Measurements from ENCODE around the gene HIPK1.

HIPK1 gene

DNA sequence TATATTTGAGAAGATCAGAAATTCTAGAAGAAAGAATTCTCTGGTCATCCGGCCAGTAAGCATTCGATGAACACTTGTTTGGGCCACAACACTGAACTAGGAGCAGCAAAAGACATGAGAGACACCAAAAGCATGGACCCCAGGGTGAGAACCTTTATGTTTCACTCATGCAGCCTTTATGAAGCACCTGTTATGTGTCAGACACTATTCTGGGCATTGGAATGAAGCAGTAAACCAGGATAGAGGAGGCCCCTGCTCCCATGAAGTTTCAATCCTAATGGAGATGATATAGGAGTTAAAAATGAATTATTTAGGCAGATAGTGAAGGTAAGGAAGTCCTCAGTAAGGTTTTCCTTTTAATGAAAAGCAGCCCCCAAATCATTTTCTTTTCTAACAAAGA lies 93.8 kb downstream of the HIPK1 start:
- DNase-seq (ENCODE audit: low read depth in 1 of 2, low spot score in 1 of 2) = no peak
- no peaks in the 10 kb centered on the region for H3K27me3 ChIP-seq (ENCODE audit: insufficient read depth, poor library complexity, severe bottlenecking)
- no peak overlapping the region for H3K27ac ChIP-seq (replicated peaks)
- no peak for TF ChIP-seq SPI1 (IDR thresholded peaks at IDR 0.05; ENCODE audit: borderline replicate concordance, low read depth)
- TF ChIP-seq, protein P1, sequence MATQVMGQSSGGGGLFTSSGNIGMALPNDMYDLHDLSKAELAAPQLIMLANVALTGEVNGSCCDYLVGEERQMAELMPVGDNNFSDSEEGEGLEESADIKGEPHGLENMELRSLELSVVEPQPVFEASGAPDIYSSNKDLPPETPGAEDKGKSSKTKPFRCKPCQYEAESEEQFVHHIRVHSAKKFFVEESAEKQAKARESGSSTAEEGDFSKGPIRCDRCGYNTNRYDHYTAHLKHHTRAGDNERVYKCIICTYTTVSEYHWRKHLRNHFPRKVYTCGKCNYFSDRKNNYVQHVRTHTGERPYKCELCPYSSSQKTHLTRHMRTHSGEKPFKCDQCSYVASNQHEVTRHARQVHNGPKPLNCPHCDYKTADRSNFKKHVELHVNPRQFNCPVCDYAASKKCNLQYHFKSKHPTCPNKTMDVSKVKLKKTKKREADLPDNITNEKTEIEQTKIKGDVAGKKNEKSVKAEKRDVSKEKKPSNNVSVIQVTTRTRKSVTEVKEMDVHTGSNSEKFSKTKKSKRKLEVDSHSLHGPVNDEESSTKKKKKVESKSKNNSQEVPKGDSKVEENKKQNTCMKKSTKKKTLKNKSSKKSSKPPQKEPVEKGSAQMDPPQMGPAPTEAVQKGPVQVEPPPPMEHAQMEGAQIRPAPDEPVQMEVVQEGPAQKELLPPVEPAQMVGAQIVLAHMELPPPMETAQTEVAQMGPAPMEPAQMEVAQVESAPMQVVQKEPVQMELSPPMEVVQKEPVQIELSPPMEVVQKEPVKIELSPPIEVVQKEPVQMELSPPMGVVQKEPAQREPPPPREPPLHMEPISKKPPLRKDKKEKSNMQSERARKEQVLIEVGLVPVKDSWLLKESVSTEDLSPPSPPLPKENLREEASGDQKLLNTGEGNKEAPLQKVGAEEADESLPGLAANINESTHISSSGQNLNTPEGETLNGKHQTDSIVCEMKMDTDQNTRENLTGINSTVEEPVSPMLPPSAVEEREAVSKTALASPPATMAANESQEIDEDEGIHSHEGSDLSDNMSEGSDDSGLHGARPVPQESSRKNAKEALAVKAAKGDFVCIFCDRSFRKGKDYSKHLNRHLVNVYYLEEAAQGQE (IDR thresholded peaks at IDR 0.05; ENCODE audit: insufficient replicate concordance, low read depth) = no peak
- H3K4me3 ChIP-seq (replicated peaks; ENCODE audit: insufficient read depth, low read length) = no peak overlapping the region

DNA sequence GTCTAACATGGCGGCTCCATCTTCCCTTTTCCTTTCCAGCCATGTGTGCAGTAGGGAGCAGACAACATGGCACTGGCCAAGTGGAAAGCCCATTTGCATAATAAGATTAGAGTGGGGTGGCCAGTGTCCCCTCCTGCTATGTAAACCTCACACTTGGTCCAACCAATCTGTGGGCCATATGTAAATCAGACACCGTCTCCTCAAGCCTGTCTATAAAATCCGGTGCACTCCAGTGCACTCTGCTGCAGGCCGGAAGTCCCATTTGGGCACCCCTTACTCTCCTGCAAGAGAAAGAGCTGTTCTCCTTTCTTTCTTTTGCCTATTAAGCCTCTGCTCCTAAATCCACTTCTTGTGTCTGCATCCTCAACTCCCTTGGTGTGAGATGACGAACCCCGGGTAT lies 94.3 kb downstream of the HIPK1 start:
- DNase-seq (ENCODE audit: low read depth in 1 of 2, low spot score in 1 of 2) = no peak
- H3K27ac ChIP-seq (replicated peaks) = no peak overlapping the region

DNA sequence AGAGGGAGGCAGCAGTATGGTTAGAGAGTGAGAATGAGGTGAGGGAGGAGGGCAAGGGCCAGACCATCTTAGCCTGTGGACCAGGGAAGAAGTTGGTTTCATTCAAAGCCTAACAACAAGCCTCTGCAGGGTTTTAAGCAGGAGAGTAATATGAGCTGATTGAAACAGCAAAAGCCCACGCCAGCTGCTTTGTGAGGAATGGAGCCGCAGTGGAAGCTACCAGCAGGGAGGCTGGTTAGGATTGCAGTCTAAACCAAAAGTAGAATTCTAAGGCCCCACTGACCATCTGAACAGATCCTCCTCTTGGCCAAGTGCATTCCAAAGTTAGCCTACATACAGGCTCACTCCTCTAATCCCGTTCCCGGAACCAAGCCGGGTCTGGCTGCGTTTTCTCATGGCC lies 94.9 kb downstream of the HIPK1 start:
- Histone ChIP-seq H3K4me3 (replicated peaks; ENCODE audit: insufficient read depth, low read length) (no peak overlapping the region), H3K27me3 (ENCODE audit: insufficient read depth, poor library complexity, severe bottlenecking) (no peaks in the 10 kb centered on the region), H3K27ac (replicated peaks) (no peak overlapping the region)
- no peak for TF ChIP-seq GABPA (IDR thresholded peaks at IDR 0.05; ENCODE audit: low read depth)
- no peak for TF ChIP-seq POLR2AphosphoS5 (IDR thresholded peaks at IDR 0.05; ENCODE audit: low read depth)
- no peak for TF ChIP-seq SPI1 (IDR thresholded peaks at IDR 0.05; ENCODE audit: borderline replicate concordance, low read depth)
- TF ChIP-seq, protein P1 (IDR thresholded peaks at IDR 0.05; ENCODE audit: insufficient replicate concordance, low read depth) = no peak
- TF ChIP-seq, protein P2, sequence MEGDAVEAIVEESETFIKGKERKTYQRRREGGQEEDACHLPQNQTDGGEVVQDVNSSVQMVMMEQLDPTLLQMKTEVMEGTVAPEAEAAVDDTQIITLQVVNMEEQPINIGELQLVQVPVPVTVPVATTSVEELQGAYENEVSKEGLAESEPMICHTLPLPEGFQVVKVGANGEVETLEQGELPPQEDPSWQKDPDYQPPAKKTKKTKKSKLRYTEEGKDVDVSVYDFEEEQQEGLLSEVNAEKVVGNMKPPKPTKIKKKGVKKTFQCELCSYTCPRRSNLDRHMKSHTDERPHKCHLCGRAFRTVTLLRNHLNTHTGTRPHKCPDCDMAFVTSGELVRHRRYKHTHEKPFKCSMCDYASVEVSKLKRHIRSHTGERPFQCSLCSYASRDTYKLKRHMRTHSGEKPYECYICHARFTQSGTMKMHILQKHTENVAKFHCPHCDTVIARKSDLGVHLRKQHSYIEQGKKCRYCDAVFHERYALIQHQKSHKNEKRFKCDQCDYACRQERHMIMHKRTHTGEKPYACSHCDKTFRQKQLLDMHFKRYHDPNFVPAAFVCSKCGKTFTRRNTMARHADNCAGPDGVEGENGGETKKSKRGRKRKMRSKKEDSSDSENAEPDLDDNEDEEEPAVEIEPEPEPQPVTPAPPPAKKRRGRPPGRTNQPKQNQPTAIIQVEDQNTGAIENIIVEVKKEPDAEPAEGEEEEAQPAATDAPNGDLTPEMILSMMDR (IDR thresholded peaks at IDR 0.05; ENCODE audit: insufficient read depth, low read length) = no peak
- DNase-seq (ENCODE audit: low read depth in 1 of 2, low spot score in 1 of 2) = no peak

More for the DNA sequence above, 94.3 kb downstream of the HIPK1 start:
- TF ChIP-seq SPI1 (IDR thresholded peaks at IDR 0.05; ENCODE audit: borderline replicate concordance, low read depth) (no peak), POLR2AphosphoS5 (IDR thresholded peaks at IDR 0.05; ENCODE audit: low read depth) (no peak)
- no peak overlapping the region for H3K4me3 ChIP-seq (replicated peaks; ENCODE audit: insufficient read depth, low read length)
- no peaks in the 10 kb centered on the region for H3K27me3 ChIP-seq (ENCODE audit: insufficient read depth, poor library complexity, severe bottlenecking)

DNA sequence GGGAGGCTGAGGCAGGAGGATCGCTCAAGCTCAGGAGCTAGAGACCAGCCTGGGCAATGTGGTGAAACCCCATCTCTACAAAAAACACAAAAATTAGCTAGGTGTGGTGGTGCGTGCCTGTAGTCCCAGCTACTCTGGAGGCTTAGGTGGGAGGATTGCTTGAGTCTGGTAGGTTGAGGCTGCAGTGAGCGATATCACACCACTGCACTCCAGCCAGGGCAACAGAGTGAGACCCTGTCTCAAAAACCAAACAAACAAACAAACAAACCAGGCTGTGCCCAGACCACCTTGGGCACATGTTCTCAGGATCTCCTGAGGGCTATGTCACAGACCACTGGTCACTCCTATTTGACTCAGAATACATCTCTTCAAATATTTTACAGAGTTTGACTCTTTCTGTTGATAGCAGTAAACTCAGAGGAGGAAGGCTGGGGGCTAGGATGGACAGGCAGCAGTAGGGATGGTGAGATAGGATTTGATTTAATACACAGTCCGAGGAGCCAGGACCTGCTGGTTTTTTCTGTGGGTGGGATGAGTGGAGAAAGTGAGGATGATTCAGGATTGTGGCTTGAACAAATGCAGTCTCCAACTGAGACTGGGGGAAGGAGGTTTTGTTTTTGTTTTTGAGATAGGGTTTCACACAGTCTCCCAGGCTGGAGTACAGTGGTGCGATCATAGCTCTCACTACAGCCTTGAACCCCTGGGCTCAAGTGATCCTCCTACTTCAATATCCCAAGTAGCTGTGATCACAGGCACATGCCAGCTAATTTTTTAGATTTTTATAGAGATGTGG lies 96.7 kb downstream of the HIPK1 start:
- H3K27me3 ChIP-seq (ENCODE audit: insufficient read depth, poor library complexity, severe bottlenecking) = no peaks in the 10 kb centered on the region
- TF ChIP-seq, protein P2 (IDR thresholded peaks at IDR 0.05; ENCODE audit: insufficient read depth, low read length) = no peak
- TF ChIP-seq GABPA (IDR thresholded peaks at IDR 0.05; ENCODE audit: low read depth) (no peak), POLR2AphosphoS5 (IDR thresholded peaks at IDR 0.05; ENCODE audit: low read depth) (no peak), SPI1 (IDR thresholded peaks at IDR 0.05; ENCODE audit: borderline replicate concordance, low read depth) (no peak)
- TF ChIP-seq, protein P1 (IDR thresholded peaks at IDR 0.05; ENCODE audit: insufficient replicate concordance, low read depth) = no peak
- DNase-seq (ENCODE audit: low read depth in 1 of 2, low spot score in 1 of 2) = no peak
- H3K4me3 ChIP-seq (replicated peaks; ENCODE audit: insufficient read depth, low read length) = no peak overlapping the region
- no peak overlapping the region for H3K27ac ChIP-seq (replicated peaks)

All from HL-60 (cell line).